ENCODE measurements around the gene ELMO3. TPM values are rescaled to one million over a fixed set of nuclear protein-coding genes. Genes with fewer than 3 reads are reported as not detected.

Gene ELMO3
- total RNA-seq, 1 experiment from 2014 or later: 0.62 TPM

Other genes starting within 250 kb of the ELMO3 start
- 0.44 and 1.0 TPM in 2 replicates for gene CES3, start 237.9 kb upstream of the ELMO3 start, total RNA-seq (2014; rRNA removed; shearing (Covaris generic))
- not detected in 2 replicates for gene CES4A, start 210.5 kb upstream of the ELMO3 start, total RNA-seq (2014; rRNA removed; shearing (Covaris generic))
- gene CBFB, start 170.0 kb upstream of the ELMO3 start, total RNA-seq (2014; rRNA removed; shearing (Covaris generic)): 86.5 and 111 TPM in 2 replicates
- gene PHAF1, start 89.2 kb upstream of the ELMO3 start, total RNA-seq (2014; rRNA removed; shearing (Covaris generic)): 16.0 and 18.7 TPM in 2 replicates
- 43.9 and 82.1 TPM in 2 replicates for gene B3GNT9, start 48.1 kb upstream of the ELMO3 start, total RNA-seq (2014; rRNA removed; shearing (Covaris generic))
- gene TRADD, start 39.2 kb upstream of the ELMO3 start, total RNA-seq (2014; rRNA removed; shearing (Covaris generic)): 33.3 and 44.0 TPM in 2 replicates
- gene FBXL8, start 39.2 kb upstream of the ELMO3 start, total RNA-seq (2014; rRNA removed; shearing (Covaris generic)): 6.2 and 8.6 TPM in 2 replicates
- 0.49 and 4.1 TPM in 2 replicates for gene HSF4, start 34.4 kb upstream of the ELMO3 start, total RNA-seq (2014; rRNA removed; shearing (Covaris generic))
- 29.1 and 58.9 TPM in 2 replicates for gene NOL3, start 28.6 kb upstream of the ELMO3 start, total RNA-seq (2014; rRNA removed; shearing (Covaris generic))
- 7.7 and 13.7 TPM in 2 replicates for gene MATCAP1, start 15.2 kb upstream of the ELMO3 start, total RNA-seq (2014; rRNA removed; shearing (Covaris generic))
- gene EXOC3L1, start 9.0 kb upstream of the ELMO3 start, total RNA-seq (2014; rRNA removed; shearing (Covaris generic)): 0.54 and 1.4 TPM in 2 replicates
- 95.7 and 106 TPM in 2 replicates for gene E2F4, start 7.0 kb upstream of the ELMO3 start, total RNA-seq (2014; rRNA removed; shearing (Covaris generic))
- 44.2 and 44.7 TPM in 2 replicates for gene TMEM208, start 28.0 kb downstream of the ELMO3 start, total RNA-seq (2014; rRNA removed; shearing (Covaris generic))
- gene FHOD1, start 48.4 kb downstream of the ELMO3 start, total RNA-seq (2014; rRNA removed; shearing (Covaris generic)): 11.8 and 26.0 TPM in 2 replicates
- 0.62 and 1.3 TPM in 2 replicates for gene SLC9A5, start 49.8 kb downstream of the ELMO3 start, total RNA-seq (2014; rRNA removed; shearing (Covaris generic))
- gene PLEKHG4, start 80.4 kb downstream of the ELMO3 start, total RNA-seq (2014; rRNA removed; shearing (Covaris generic)): 2.2 and 2.5 TPM in 2 replicates
- 0.84 and 1.6 TPM in 2 replicates for gene KCTD19, start 127.6 kb downstream of the ELMO3 start, total RNA-seq (2014; rRNA removed; shearing (Covaris generic))
- gene LRRC36, start 127.7 kb downstream of the ELMO3 start, total RNA-seq (2014; rRNA removed; shearing (Covaris generic)): 0.34 and 0.99 TPM in 2 replicates
- 0.47 and 0.69 TPM in 2 replicates for gene TPPP3, start 194.4 kb downstream of the ELMO3 start, total RNA-seq (2014; rRNA removed; shearing (Covaris generic))
- gene ZDHHC1, start 217.3 kb downstream of the ELMO3 start, total RNA-seq (2014; rRNA removed; shearing (Covaris generic)): 2.0 and 2.3 TPM in 2 replicates
- gene HSD11B2, start 232.0 kb downstream of the ELMO3 start, total RNA-seq (2014; rRNA removed; shearing (Covaris generic)): 0.25 and 0.30 TPM in 2 replicates